Stimulated activated CD8-positive, alpha-beta memory T cell treated with anti-CD3 and anti-CD28 coated beads, Interleukin-15, amount 100 ng/mL, for 24 hours (primary cell): ENCODE data around the gene PTPRM.

Source experiments
- DNase-seq: peaks from one replicate; pipeline ENCODE4 v3.0.0-alpha.2; 2020; ENCODE audit warnings: low read depth

Gene PTPRM

GRCh38 chr18:8330575-8330974, 763.5 kb downstream of the PTPRM start:
- DNase-seq = no peak

GRCh38 chr18:8332286-8332685, 765.2 kb downstream of the PTPRM start:
- no peak for DNase-seq

GRCh38 chr18:8333961-8334360, 766.8 kb downstream of the PTPRM start:
- DNase-seq = no peak

GRCh38 chr18:8337211-8337610, 770.1 kb downstream of the PTPRM start:
- no peak for DNase-seq

- no peak for DNase-seq
Measured at GRCh38 chr18:8339210-8339609, 772.1 kb downstream of the PTPRM start.

- DNase-seq = no peak
Measured at GRCh38 chr18:8339952-8340351, 772.8 kb downstream of the PTPRM start.

- no peak for DNase-seq
Measured at GRCh38 chr18:8341481-8342230, 774.5 kb downstream of the PTPRM start.

- no peak for DNase-seq
Measured at GRCh38 chr18:8348051-8348720, 781.1 kb downstream of the PTPRM start.

- no peak for DNase-seq
Measured at GRCh38 chr18:8349608-8350323, 782.6 kb downstream of the PTPRM start.

- no peak for DNase-seq
Measured at GRCh38 chr18:8350628-8351027, 783.5 kb downstream of the PTPRM start.

- no peak for DNase-seq
Measured at GRCh38 chr18:8351161-8351560, 784.0 kb downstream of the PTPRM start.

- DNase-seq = no peak
Measured at GRCh38 chr18:8354304-8354703, 787.2 kb downstream of the PTPRM start.

GRCh38 chr18:8356001-8356400, 788.9 kb downstream of the PTPRM start:
- no peak for DNase-seq

- DNase-seq = no peak
Measured at GRCh38 chr18:8357320-8357719, 790.2 kb downstream of the PTPRM start.

- DNase-seq = no peak
Measured at GRCh38 chr18:8358033-8358765, 791.1 kb downstream of the PTPRM start.

- no peak for DNase-seq
Measured at GRCh38 chr18:8359076-8359475, 792.0 kb downstream of the PTPRM start.

GRCh38 chr18:8359481-8359880, 792.4 kb downstream of the PTPRM start:
- no peak for DNase-seq

GRCh38 chr18:8361941-8362471, 794.9 kb downstream of the PTPRM start:
- DNase-seq = no peak

- no peak for DNase-seq
Measured at GRCh38 chr18:8362863-8363262, 795.7 kb downstream of the PTPRM start.

GRCh38 chr18:8364385-8364784, 797.3 kb downstream of the PTPRM start:
- DNase-seq = no peak

GRCh38 chr18:8365006-8365405, 797.9 kb downstream of the PTPRM start:
- DNase-seq = no peak

GRCh38 chr18:8365528-8365927, 798.4 kb downstream of the PTPRM start:
- no peak for DNase-seq
